Activated naive CD4-positive, alpha-beta T cell treated with Interleukin-2 at 50 U/mL for 16 hours (primary cell): ENCODE data around the gene EXOC7.

Source experiments
- DNase-seq: peaks from one replicate; pipeline ENCODE4 v3.0.0-alpha.2; 2020

Gene EXOC7, protein sequence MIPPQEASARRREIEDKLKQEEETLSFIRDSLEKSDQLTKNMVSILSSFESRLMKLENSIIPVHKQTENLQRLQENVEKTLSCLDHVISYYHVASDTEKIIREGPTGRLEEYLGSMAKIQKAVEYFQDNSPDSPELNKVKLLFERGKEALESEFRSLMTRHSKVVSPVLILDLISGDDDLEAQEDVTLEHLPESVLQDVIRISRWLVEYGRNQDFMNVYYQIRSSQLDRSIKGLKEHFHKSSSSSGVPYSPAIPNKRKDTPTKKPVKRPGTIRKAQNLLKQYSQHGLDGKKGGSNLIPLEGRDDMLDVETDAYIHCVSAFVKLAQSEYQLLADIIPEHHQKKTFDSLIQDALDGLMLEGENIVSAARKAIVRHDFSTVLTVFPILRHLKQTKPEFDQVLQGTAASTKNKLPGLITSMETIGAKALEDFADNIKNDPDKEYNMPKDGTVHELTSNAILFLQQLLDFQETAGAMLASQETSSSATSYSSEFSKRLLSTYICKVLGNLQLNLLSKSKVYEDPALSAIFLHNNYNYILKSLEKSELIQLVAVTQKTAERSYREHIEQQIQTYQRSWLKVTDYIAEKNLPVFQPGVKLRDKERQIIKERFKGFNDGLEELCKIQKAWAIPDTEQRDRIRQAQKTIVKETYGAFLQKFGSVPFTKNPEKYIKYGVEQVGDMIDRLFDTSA

DNA sequence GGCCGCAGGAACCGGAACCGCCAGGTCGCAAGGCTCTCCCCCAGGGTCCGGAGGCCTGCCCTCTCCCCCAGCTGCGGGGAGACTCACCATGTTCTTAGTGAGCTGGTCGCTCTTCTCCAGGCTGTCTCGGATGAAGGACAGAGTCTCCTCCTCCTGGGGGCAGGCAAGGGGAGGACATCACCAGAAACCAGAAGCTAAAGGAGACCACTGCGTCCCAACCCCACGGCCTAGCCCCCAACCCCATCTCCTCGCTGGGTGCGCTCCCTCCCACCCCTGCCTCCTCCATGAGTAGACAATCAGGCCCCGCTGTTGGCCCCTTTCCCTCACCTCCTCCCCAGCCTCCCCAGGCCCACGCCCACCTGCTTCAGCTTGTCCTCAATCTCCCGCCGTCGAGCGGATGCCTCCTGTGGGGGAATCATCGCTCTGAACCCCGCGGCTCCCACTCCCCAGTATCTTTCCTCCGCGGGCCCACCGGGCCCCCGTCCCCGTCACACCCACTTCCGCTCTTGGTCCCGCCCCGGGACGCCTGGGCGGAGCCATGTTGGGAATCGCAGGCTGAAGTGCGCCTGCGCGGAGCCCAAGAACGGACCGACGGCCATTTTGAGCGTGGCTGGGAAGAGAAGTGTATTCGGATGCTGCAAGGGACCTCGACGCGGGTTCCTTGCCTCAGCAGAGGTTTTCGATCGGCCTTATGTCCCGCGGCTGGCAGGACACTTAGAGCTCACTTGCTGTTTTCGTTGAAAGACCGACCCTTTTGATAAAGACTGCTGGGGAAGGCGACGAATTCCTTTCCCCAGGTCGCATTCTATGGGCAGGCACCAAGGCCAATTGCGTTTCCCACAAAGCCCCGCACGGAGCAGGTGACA, at the start of gene EXOC7:
Gene EXOC7, minus strand, starts transcription at position 514 of the 866 bp plus-strand sequence. Its CDS starts 95 bp downstream, at position 419.
- DNase-seq = peak; percentile 94

DNA sequence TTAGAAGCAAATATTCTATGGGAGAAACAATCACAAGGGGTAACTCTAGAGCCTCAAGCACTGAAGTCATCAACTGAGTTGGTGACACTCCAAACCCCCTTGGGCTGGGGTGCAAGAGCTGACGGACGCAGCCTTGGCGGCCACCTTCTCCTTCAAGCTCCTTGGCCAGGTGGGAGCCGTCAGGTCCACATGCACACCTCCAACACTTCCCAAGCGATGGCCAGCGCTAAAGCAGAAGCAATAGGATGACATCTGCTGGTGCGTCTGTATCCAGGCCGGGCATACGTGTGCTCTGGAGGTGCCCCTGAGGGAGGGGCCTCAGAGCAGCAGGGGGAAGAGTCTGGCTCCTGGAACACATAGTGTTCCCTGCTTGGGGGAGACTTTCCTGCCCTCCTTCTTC, 49.6 kb upstream of the EXOC7 start:
- no peak for DNase-seq

DNA sequence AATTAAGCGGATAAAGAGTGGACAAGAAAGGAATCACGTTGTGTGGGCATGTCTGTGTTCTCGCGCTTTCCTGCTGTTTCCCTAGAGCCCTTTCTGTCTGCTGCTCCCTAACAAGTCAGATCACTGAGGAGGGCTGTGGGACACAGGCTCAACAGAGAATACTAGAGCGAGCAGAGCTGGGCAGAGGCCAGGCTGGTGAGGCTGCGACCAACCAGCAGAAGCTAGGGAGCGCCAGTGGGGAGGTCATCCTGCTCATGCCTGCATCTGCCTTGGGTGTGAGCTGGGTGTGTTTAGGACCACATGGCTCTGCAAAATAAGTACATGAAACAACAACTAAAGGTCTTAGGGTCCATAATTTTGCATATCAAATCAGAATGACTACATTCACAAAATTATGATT, 49.0 kb upstream of the EXOC7 start:
- DNase-seq = no peak

DNA sequence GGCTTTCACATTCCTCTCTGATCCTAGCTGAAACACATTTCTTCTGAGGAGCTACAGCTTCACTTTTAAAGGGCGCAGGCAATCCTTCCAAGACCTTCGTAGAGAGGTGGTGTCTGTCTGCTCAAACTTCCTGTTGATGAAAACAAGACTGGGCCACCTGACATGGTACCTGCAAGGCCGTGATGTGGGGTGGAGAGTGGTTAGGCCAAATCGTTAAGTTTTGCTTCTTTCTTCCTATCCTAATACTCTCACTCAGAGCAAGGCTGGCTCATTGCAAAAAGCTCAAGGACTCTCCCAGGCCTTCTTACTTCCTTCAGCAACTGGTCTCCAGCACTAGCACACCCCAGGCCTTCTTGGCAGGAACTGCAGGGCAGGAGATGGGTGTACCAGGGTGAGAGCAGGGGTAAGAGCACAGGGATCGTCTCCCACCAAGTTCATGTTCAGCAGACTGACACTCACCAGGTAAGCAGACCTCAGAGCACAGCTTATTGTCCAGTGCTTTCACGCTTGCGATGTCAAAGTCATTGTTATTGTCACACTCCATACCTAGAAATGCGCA, 48.4 kb upstream of the EXOC7 start:
- no peak for DNase-seq

DNA sequence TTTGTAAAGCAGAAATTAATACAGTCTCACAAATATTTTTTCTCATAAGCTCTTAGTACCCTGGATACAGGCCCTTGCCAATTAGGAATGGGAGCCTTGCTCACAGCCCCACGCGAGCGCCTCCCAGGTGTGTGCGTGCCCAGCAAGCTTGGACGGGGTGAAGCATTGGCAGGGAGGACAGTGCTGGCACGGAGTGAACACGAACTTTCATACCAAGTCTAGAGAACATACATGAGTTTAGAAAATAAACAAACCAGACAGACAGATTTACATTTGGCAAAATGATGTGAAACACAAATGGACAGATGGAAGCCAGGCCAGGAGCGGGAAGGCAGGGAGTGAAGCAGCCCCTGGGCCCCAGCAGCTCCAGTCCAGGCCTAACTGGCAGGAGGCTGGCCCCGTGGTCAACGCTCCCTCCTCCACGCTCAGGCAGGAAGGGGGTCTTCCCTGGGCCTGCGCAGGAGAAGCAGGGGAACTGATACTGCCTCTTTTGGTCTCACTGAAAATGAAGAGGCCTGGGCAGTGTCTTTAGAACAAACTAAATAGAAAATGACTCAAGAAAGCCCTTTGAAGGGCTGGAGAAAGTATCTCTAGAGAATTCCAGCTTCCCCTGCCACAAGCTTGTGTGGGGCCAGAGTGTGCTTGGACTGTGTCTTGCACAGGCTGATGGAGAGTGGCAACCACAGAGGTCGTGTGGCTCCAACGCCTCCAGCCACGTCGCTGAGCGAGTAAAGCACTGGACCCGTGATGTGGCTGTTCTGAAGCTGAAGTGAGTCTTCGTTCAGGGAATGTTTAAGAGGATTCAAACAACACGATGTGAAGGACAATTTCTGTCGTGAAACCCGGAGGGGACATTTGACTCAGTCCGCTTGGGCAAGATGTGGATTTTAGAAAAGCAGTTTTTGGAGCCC, 47.4 kb upstream of the EXOC7 start:
- no peak for DNase-seq

DNA sequence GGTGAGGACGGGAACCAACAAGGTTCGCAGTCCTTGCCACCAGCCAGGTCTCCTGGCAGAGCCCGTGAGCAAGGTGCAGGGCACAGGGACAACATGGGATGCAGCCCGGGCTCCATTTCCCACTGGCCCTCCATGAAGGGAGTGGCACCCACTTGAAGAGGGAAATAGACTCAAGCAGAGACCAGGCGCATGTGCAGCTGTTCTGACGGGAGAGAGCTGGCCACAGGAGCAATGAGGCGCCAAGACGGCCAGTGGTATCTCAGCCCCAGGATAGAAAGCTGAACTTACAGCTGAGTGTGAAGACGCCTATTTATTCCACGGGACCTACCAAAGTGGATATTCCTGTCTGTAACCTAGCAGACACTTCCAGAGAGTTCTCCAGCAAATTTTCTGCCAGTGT, 45.6 kb upstream of the EXOC7 start:
- DNase-seq = no peak

DNA sequence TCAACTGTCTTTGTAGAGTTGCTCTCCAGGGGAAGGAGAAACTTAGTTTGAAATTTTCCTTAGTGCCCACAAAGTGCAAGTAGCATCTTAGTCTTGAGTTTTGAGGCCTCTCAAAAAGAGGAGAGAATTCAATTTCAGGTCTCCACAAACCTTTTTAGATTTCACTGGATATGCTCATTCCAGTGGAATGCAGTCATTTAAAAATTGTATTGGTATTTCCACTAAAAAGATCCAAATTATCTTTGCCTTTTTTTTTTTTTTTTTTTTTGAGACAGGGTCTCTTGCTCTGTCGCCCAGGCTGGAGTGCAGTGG, 44.4 kb upstream of the EXOC7 start:
- no peak for DNase-seq

DNA sequence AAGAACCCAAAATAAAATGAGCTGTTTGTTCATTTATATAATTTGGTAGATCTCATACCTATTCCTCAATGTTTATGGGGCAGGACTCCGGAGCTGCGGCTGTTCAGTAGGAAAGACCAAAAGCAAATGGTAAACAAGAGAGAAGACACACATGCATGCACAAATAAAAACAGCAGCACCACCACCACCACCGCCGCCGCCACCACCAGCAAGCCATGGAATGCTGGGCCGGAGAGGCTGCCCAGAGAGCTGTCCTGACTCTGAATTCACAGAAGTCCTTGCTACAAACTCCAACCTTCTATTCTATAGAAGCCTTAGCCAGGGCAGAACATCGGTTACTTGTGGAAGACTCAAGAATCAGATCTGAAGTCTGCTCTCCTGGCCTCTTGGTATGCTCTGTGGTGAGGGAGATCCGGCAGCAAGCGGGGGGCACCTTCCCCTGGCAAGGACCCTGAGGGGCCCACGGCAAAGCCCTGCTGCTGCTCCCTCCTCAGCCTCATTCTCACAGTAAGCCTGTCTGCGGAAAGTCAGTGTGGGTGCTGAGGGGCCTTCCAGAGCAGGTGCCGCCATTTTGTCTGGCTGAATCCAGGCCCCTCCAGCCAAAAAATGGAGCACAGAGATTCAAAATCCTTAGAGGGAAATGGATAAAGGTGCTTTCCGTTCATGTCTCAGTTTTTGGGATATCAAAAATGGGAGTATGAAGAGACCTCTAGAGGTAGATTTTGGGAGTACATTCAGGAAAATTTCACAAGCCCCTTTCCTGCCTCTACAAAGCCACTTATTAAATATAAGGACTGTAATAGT, 43.8 kb upstream of the EXOC7 start:
- no peak for DNase-seq

DNA sequence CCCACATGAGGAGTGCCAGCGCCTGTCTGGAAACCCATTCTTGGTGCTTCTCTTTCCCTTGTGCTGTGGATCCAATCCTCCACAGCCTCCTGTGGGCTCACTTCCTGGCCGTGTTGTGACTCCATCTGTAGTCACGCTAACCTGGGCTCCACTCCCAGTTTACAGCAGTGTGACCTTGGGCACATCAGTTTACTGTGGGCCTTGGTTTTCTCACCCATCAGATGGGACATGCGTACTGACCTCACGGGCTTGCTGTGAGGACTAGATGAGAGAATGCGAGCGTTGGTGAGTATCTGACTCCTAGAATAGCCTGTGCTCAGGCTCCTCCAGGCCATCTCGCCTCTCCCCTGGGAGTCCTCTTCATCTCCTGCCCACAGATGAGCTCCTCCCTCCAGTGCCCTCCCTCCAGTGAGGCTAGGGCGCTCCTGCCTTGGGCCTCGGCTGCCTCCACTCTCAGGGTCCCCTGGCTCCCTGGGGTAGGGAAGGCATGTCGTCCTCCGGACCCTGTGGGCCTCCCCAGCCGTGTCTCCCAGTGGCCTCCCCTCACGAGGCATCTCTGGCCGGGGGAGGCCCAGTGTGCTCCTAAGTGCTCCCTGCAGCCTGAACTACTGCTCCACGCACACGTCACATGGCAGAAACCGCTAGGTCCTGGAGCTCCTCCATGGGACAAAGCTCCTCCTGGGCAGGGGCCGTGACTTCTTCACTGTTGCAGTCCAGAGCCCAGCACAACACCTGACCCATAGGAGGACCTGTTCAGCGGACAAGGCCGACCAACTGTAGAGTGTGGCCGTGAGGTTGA, 42.7 kb upstream of the EXOC7 start:
- DNase-seq = no peak

DNA sequence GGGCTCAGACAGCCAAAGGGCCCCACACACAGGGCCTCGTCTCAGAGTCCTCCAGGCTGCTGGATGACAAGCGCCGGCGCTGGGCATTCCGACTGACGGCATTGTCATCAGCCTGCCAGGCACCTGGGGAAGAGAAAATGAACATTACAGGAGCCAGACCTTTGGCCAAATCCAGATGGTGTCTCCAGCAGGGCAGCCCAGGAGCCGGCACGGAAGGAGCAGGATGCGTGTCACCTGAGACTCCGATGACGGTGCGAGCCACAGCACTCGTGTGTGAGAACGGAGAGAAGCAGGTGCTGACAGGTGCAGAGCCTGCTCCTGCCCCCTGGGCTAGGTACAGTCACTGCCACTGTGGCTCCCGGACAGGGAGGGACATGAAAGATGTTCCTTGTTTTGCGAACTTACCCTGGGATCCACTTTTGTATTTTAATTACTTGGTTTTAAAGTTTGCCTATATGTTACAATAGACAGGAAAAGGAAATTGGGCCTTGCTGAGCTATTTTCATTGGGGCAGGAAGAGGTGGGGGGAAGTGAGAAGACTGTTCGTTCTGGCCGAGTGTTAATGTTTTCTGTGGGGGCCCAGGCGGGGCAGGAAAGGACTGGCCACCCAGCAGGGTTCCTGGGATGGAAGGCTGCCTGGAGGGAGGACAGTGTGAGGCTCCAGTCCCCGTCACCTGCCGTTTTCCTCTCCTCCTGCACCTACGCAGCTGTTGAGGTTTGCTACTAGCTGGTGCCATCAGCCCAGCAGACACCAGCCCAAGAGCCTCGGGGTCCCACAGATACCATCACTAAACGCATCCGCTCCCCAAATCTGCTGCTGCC, 41.9 kb upstream of the EXOC7 start:
- DNase-seq = peak; percentile 46

DNA sequence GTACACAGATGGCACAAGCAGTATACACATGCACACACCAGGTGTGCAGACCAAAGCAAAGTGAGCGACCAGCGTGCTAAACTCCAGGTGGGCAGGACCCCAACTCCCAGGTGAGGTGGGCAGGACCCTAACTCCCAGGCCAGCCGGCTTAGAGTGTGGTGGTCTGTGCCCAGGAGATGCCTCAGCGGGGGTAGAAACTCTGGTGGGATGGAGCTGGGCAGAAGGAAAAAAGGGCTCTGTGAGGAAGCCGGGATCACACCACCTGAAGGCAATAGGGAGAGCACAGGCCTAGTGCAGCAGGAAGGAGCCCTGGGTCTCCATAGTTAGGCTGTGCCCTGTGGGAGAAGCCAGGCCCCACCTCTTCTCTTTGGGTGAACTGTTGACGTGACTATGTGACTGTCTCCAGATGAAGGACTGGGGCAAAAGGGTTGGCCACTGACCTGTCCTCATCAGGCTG, 39.0 kb upstream of the EXOC7 start:
- no peak for DNase-seq

DNA sequence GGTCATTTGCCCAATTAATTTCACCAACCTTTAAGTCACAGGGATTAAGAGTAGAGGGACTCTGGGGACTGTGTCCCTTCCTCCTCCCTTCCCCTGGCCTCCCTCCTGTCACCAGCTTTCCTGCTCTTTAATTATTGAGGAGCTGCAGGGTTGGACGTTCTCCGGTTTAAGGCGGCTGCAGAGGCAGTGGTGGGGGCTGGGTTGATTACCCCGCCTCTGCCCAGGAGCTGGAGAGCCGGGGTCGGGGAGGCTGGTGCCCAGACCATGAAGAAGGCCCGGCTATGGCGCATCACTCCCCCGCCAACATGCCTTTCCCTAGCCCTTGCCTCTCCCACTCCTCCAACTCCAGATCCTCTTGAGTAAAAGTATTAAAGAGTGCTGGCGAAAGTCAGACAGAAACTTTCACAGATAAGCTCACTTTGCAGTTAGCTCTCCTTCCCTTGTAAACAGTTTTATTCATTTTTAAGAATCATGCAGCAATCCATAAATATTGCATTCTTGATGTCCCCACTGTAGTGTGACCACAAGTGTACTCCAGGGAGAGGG, 38.5 kb upstream of the EXOC7 start:
- no peak for DNase-seq

DNA sequence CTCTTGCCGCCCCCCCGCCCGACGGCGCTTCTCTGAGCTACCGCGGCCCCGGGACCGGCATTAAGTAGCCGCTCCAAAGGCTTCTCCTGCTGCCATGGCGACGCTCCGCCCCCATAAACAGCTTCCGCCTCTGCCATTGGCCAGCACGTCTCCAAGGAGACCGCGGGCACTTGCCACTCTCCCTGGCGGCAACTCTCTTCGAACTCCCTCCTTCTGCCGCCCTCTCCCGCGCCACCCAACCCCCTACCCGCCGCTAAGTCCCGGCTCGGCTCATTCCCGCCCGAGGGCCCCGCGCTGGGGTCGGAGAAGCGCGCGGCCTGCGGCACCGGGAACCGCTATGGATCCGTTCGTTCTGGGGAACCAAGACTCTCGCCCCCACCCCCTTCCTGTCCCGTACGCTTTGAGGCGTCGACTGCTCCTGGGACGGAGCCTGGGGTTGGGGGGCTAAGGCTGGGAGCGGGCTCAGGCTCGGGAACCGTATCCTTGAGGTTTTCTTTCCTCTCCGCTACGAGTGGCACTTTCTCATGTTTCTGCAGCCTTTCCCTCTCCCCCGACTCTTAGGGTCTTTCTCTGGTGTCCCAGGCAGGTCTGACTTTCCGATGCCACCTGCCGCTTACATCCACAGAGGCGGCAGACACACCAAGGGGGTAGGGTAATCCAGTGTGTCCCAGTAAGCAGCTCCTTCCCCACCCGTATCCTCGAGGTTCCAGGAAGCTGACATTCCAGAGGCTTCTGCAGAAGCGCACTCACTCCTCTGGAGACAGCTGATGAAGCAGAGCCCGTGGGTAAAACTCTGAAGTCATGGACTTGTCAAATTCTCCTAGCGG, 37.8 kb upstream of the EXOC7 start, which contains the start of gene FOXJ1:
Gene FOXJ1, minus strand, starts transcription at position 34 of the 827 bp plus-strand sequence. CDS start 850 bp downstream, outside the sequence.
- peak; percentile 92 for DNase-seq

DNA sequence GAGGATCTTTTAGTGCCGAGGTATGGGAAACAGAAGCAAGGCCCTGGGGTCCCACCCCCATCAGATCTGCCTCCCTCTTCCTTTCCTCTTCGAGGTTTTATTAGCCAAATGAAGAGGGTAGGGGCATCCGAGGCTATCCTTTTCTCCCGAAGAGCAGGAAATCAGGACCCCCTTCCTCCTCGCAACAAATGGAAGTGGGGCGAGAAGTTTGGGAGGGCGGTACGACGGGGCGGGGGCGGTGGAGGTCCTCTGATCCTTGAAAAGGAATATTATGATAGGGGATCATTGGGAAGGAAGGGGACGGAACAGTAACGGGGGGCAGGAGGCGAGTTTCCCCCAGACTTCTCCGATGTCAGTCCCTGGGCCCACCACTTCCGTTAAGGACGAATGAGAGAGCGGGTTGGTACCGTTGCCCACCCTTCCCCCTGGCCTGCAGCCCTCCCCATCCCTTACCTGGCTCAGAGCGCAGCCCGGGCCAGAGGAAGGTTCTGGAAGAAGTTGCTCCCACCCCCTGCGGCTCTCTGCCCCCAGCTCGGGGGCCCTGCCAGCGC, 37.1 kb upstream of the EXOC7 start:
- DNase-seq = no peak

DNA sequence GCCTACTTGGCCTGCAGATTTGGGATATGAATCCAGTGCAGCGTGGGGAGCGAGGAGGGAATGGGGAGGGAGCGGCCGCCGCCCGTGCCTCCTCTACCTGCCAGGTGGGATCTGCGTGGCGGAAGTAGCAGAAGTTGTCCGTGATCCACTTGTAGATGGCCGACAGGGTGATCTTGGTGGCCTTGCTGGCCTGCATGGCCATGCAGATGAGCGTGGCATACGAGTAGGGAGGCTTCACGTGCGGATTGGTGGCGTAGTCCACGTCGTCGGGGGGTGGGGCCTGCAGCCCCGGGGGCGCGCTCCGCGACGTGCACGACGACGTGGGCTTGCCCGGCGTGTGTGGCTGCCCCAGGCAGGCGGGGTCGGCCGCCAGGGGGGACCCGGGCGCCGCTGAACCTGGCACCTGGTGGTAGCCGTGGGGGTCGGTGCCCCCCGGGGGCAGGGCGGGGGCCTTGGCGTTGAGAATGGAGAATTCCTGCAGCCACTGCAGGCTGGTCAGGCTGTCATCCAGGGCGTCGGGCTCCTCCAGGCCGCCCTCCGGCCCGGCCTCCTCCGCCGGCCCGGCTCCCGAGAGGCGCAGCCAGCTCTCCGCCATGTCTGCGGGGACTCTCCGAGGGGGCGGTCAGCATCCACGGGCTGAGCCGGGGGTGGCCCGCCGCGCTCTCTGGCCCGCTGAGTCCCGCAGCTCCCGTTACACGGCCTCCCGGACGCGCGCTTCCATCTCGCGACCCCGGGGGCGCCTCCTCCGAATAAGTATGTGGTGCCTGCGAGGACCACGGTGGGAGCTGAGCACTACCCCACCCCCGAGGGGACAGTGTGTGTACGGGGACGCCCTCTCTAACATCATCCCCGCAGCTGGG, 36.4 kb upstream of the EXOC7 start:
- DNase-seq = peak; percentile 31

DNA sequence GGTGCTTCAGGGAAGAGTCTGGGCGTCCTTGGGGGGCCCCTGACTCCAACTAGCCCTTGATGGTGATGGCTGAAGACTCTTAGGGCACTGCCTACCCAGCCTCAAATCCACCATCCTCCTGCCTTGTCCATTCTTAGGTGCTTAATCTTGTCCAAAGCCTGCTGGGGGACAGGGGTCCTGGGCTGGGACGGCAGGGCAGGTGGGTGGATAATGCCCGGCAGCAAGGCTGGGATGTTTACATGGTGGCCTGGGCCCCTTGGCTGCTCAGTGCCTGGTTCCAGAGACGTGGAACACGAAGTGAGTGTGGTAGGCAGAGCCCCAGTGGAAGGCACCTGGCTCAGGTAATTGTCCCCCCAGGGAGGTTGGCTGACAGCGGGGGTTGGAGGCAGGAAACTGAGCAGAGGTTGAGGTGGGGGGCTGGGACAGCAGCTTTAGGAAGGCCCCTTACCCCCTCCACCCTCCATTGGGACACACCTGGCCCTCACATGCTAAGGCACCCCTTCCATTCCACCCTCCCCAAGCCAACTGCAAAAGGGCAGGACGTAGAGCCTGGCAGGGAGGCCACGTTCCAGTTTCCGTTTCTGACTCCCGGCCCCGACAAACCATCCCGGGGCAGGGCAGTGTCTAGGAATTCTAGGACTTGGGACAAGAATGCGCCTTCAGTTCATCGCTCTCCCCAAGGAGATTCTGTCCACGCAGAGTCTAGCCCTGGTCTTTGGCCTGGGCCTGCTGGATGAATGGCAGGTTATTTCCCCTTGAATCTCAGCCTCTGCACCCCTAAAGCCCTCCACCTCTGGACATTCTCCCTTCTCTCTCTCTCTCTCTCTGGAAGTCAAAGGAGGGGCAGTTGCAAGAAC, 35.5 kb upstream of the EXOC7 start:
- DNase-seq = no peak
